ENCODE data around the gene HS3ST5. TPM values are rescaled to one million over a fixed set of nuclear protein-coding genes. Genes with fewer than 3 reads are reported as not detected.

Gene HS3ST5
- polyA plus RNA-seq, 3 donors = not detected

DNA sequence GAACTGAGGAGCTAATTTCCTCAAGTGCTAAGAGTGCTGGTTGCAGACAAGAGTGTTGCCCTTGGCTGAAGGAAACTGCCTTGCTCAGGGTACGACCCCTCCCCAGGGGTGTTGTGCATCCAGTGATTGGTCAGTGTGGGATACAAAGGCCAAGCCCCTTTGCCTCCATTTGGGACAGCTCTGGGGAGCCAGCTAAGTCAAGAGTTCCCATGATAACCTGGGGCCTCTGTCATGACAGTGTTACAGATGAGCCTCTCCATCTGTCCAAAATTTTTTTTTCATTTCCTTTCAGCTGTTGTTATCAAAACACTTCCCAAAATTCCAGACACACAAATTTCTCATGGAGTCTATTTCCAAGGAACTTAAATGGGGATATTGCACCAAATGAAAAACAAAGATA is 93.3 kb downstream of the HS3ST5 start:
- Histone ChIP-seq H3K27me3 (ENCODE audit: control insufficient read depth in 2 of 2, insufficient read depth in 2 of 2, low read length in 2 of 2) (no peaks in the 10 kb centered on the region), H3K79me2 (ENCODE audit: insufficient read depth, low read length) (no peaks in the 10 kb centered on the region)
- peaks cover 0 to 9% (median 3%) of the 10 kb centered on the region in 7 donors for H3K9me3 Mint-ChIP-seq

GRCh38 chr6:114247101-114247500 is 95.7 kb downstream of the HS3ST5 start:
- WGBS (ENCODE audit: insufficient coverage) = no CpG with 5 or more reads among the region's 2 CpGs

More for the DNA sequence above, 93.3 kb downstream of the HS3ST5 start:
- Mint-ChIP-seq H3K4me3 (no peak overlapping the region), H3K4me1 (no peaks in the 10 kb centered on the region), H3K27me3 (ENCODE audit: low read depth in 3 of 3) (no peaks in the 10 kb centered on the region), H3K36me3 (no peaks in the 10 kb centered on the region), H3K27ac (no peak overlapping the region)
- intact Hi-C loops (cut with micrococcal nuclease) = no loop called here
- Histone ChIP-seq H3K4me1 (ENCODE audit: control insufficient read depth in 1 of 2, insufficient read depth in 2 of 2, low read length in 2 of 2) (no peaks in the 10 kb centered on the region), H3K4me3 (replicated peaks in 1 of 3; ENCODE audit: low read depth in 2 of 3, low read length in 3 of 3) (no peak overlapping the region), H3K9me3 (replicated peaks in 1 of 2; ENCODE audit: control insufficient read depth in 1 of 2, insufficient read depth in 1 of 2, low read length in 2 of 2) (peaks cover 0 to 3% of the 10 kb centered on the region in 2 donors), H2AFZ (ENCODE audit: insufficient read depth, low read depth, low read length, poor library complexity, severe bottlenecking) (no peak overlapping the region), H3K4me2 (replicated peaks; ENCODE audit: extremely low read depth, low read length, poor library complexity, severe bottlenecking) (no peak overlapping the region), H3K27ac (ENCODE audit: low read depth in 1 of 2, low read length in 2 of 2) (no peak overlapping the region), H4K20me1 (ENCODE audit: insufficient read depth, low read length) (no peaks in the 10 kb centered on the region), H3K36me3 (replicated peaks in 1 of 2; ENCODE audit: control insufficient read depth in 1 of 2, insufficient read depth in 2 of 2, low read length in 2 of 2) (no peaks in the 10 kb centered on the region), H3K9ac (ENCODE audit: insufficient read depth, low read length, poor library complexity, severe bottlenecking) (no peak overlapping the region)
- 89% methylated on average over 1 of the region's 1 CpG for WGBS (ENCODE audit: insufficient coverage)
- DNase-seq = no peak
- TF ChIP-seq CTCF (IDR thresholded peaks at IDR 0.05) = no peak

More at GRCh38 chr6:114247101-114247500, 95.7 kb downstream of the HS3ST5 start:
- peaks cover 0 to under 1% of the 10 kb centered on the region in 2 donors for H3K9me3 ChIP-seq (replicated peaks in 1 of 2; ENCODE audit: control insufficient read depth in 1 of 2, insufficient read depth in 1 of 2, low read length in 2 of 2)
- Mint-ChIP-seq H3K4me3 (no peak overlapping the region), H3K27ac (no peak overlapping the region), H3K27me3 (ENCODE audit: low read depth in 3 of 3) (no peaks in the 10 kb centered on the region), H3K36me3 (no peaks in the 10 kb centered on the region), H3K9me3 (peaks cover 0 to 5% (median 2%) of the 10 kb centered on the region in 7 donors), H3K4me1 (no peaks in the 10 kb centered on the region)
- no peaks in the 10 kb centered on the region for H3K36me3 ChIP-seq (replicated peaks in 1 of 2; ENCODE audit: control insufficient read depth in 1 of 2, insufficient read depth in 2 of 2, low read length in 2 of 2)
- no peaks in the 10 kb centered on the region for H4K20me1 ChIP-seq (ENCODE audit: insufficient read depth, low read length)
- no peak overlapping the region for H3K4me3 ChIP-seq (replicated peaks in 1 of 3; ENCODE audit: low read depth in 2 of 3, low read length in 3 of 3)
- DNase-seq = no peak
- no peak overlapping the region for H2AFZ ChIP-seq (ENCODE audit: insufficient read depth, low read depth, low read length, poor library complexity, severe bottlenecking)
- H3K9ac ChIP-seq (ENCODE audit: insufficient read depth, low read length, poor library complexity, severe bottlenecking) = no peak overlapping the region
- H3K4me1 ChIP-seq (ENCODE audit: control insufficient read depth in 1 of 2, insufficient read depth in 2 of 2, low read length in 2 of 2) = no peaks in the 10 kb centered on the region
- no peaks in the 10 kb centered on the region for H3K79me2 ChIP-seq (ENCODE audit: insufficient read depth, low read length)
- intact Hi-C loops (cut with micrococcal nuclease) = no loop called here
- no peak overlapping the region for H3K27ac ChIP-seq (ENCODE audit: low read depth in 1 of 2, low read length in 2 of 2)
- no peaks in the 10 kb centered on the region for H3K27me3 ChIP-seq (ENCODE audit: control insufficient read depth in 2 of 2, insufficient read depth in 2 of 2, low read length in 2 of 2)
- H3K4me2 ChIP-seq (replicated peaks; ENCODE audit: extremely low read depth, low read length, poor library complexity, severe bottlenecking) = no peak overlapping the region
- TF ChIP-seq CTCF (IDR thresholded peaks at IDR 0.05) = no peak
